ENCODE measurements around the gene SNX18.
"Not testable (repeated sequence)": the region's sequence is repeated elsewhere in the genome, so short reads cannot be mapped to it uniquely, and the experiment has no call there.

SNX18 gene

GRCh38 chr5:54477941-54478478, 39.5 kb upstream of the SNX18 start:
- H3K4me3 ChIP-seq (ENCODE audit: low read depth, low read length), result no peak overlapping the region

GRCh38 chr5:54480296-54480695, 37.3 kb upstream of the SNX18 start:
- TF ChIP-seq, protein P1, sequence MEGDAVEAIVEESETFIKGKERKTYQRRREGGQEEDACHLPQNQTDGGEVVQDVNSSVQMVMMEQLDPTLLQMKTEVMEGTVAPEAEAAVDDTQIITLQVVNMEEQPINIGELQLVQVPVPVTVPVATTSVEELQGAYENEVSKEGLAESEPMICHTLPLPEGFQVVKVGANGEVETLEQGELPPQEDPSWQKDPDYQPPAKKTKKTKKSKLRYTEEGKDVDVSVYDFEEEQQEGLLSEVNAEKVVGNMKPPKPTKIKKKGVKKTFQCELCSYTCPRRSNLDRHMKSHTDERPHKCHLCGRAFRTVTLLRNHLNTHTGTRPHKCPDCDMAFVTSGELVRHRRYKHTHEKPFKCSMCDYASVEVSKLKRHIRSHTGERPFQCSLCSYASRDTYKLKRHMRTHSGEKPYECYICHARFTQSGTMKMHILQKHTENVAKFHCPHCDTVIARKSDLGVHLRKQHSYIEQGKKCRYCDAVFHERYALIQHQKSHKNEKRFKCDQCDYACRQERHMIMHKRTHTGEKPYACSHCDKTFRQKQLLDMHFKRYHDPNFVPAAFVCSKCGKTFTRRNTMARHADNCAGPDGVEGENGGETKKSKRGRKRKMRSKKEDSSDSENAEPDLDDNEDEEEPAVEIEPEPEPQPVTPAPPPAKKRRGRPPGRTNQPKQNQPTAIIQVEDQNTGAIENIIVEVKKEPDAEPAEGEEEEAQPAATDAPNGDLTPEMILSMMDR (IDR thresholded peaks at IDR 0.05; ENCODE audit: low read depth, low read length), result no peak
- no peak overlapping the region for H3K4me3 ChIP-seq (ENCODE audit: low read depth, low read length)

More at GRCh38 chr5:54477941-54478478, 39.5 kb upstream of the SNX18 start:
- TF ChIP-seq, protein P1 (IDR thresholded peaks at IDR 0.05; ENCODE audit: low read depth, low read length), result no peak

GRCh38 chr5:54484219-54484894, 33.2 kb upstream of the SNX18 start:
- no peak overlapping the region for H3K4me3 ChIP-seq (ENCODE audit: low read depth, low read length)
- TF ChIP-seq, protein P1 (IDR thresholded peaks at IDR 0.05; ENCODE audit: low read depth, low read length), result no peak

DNA sequence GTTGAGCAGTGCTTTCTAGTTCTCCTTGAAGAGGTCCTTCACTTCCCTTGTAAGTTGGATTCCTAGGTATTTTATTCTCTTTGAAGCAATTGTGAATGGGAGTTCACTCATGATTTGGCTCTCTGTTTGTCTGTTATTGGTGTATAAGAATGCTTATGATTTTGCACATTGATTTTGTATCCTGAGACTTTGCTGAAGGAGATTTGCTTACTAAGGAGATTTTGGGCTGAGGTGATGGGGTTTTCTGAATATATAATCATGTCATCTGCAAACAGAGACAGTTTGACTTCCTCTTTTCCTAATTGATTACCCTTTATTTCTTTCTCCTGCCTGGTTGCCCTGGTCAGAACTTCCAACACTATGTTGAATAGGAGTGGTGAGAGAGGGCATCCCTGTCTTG, 31.9 kb upstream of the SNX18 start:
- not testable (repeated sequence) for H3K4me3 ChIP-seq (ENCODE audit: low read depth, low read length)

DNA sequence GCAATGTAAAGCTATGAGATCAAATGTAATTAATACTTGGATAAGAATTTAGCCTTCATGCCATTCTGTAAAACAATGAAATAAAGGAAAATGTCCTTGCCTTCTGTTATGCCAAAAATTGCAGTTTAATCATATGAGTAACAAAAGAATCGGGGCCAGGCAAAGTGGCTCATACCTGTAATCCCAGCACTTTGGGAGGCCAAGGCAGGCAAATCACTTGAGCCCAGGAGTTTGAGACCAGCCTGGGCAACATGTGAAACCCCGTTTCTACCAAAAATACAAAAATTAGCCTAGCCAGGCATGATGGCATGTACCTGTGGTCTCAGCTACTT, 27.9 kb upstream of the SNX18 start:
- H3K4me3 ChIP-seq (ENCODE audit: low read depth, low read length), result not testable (repeated sequence)

GRCh38 chr5:54491326-54491725, 26.2 kb upstream of the SNX18 start:
- H3K4me3 ChIP-seq (ENCODE audit: low read depth, low read length), result no peak overlapping the region
- TF ChIP-seq, protein P1 (IDR thresholded peaks at IDR 0.05; ENCODE audit: low read depth, low read length), result no peak

DNA sequence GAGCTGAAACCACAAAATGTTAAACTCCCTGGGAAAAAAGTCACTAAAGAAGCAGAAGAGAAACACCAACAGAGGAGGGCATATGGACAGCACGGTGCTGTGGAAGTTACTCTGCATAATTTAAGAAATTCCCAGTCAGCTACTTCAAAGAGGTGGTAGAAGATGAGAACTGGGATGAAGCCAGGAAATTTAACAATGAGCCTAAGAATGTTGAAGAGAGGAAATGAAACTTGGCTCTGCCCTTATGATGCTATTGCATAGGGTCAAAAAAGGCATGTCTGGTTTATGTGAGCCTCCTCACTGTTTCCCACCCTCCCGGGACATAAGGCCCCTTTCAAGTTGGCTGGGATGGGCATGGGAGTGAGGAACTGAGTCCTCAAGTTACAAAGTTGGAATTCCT, 25.4 kb upstream of the SNX18 start:
- no peak overlapping the region for H3K4me3 ChIP-seq (ENCODE audit: low read depth, low read length)
- TF ChIP-seq, protein P1 (IDR thresholded peaks at IDR 0.05; ENCODE audit: low read depth, low read length), result no peak

GRCh38 chr5:54495027-54495426, 22.5 kb upstream of the SNX18 start:
- TF ChIP-seq, protein P1 (IDR thresholded peaks at IDR 0.05; ENCODE audit: low read depth, low read length), result no peak
- H3K4me3 ChIP-seq (ENCODE audit: low read depth, low read length), result no peak overlapping the region

Data from WI38 (cell line).